Ishikawa (cell line): ENCODE results near the gene PLAAT3.

Experiments
- CEBPB ChIP-seq: IDR thresholded peaks from 2 replicates; pipeline ENCODE4 v1.6.1; 2012
- CREB1 ChIP-seq: IDR thresholded peaks from 2 replicates; pipeline ENCODE4 v1.6.1; 2012; ENCODE audit warnings: low read depth
- EGR1 ChIP-seq: IDR thresholded peaks from 2 replicates; pipeline ENCODE4 v1.6.1; 2012
- EP300 ChIP-seq: IDR thresholded peaks from 2 replicates; pipeline ENCODE4 v1.6.1; 2012; ENCODE audit warnings: borderline replicate concordance
- FOXM1 ChIP-seq: IDR thresholded peaks from 2 replicates; pipeline ENCODE4 v1.6.1; 2012; ENCODE audit warnings: low read depth, borderline replicate concordance
- MAX ChIP-seq: IDR thresholded peaks from 2 replicates; pipeline ENCODE4 v1.6.1; 2012
- NFIC ChIP-seq: IDR thresholded peaks from 2 replicates; pipeline ENCODE4 v1.6.1; 2012
- RAD21 ChIP-seq: IDR thresholded peaks from 2 replicates; pipeline ENCODE4 v1.6.1; 2012; ENCODE audit warnings: low read depth
- TAF1 ChIP-seq: IDR thresholded peaks from 2 replicates; pipeline ENCODE4 v1.6.1; 2012; ENCODE audit warnings: low read depth, mild to moderate bottlenecking
- TCF12 ChIP-seq: IDR thresholded peaks from 2 replicates; pipeline ENCODE4 v1.6.1; 2012; ENCODE audit warnings: low read depth
- TEAD4 ChIP-seq: IDR thresholded peaks from 2 replicates; pipeline ENCODE4 v1.6.1; 2012
- USF1 ChIP-seq: IDR thresholded peaks from 2 replicates; pipeline ENCODE4 v1.6.1; 2012
- YY1 ChIP-seq: IDR thresholded peaks from 2 replicates; pipeline ENCODE4 v1.6.1; 2012; ENCODE audit warnings: low read depth
- ZBTB7A ChIP-seq: IDR thresholded peaks from 2 replicates; pipeline ENCODE4 v1.6.1; 2012; ENCODE audit warnings: low read depth
- TF ChIP-seq, protein P1 (sequence below): IDR thresholded peaks from 2 replicates; pipeline ENCODE4 v1.6.1; 2012; ENCODE audit warnings: low read depth, mild to moderate bottlenecking

PLAAT3 gene

GRCh38 chr11:63599211-63600122, 14.8 kb downstream of the PLAAT3 start:
- TF ChIP-seq, protein P1, sequence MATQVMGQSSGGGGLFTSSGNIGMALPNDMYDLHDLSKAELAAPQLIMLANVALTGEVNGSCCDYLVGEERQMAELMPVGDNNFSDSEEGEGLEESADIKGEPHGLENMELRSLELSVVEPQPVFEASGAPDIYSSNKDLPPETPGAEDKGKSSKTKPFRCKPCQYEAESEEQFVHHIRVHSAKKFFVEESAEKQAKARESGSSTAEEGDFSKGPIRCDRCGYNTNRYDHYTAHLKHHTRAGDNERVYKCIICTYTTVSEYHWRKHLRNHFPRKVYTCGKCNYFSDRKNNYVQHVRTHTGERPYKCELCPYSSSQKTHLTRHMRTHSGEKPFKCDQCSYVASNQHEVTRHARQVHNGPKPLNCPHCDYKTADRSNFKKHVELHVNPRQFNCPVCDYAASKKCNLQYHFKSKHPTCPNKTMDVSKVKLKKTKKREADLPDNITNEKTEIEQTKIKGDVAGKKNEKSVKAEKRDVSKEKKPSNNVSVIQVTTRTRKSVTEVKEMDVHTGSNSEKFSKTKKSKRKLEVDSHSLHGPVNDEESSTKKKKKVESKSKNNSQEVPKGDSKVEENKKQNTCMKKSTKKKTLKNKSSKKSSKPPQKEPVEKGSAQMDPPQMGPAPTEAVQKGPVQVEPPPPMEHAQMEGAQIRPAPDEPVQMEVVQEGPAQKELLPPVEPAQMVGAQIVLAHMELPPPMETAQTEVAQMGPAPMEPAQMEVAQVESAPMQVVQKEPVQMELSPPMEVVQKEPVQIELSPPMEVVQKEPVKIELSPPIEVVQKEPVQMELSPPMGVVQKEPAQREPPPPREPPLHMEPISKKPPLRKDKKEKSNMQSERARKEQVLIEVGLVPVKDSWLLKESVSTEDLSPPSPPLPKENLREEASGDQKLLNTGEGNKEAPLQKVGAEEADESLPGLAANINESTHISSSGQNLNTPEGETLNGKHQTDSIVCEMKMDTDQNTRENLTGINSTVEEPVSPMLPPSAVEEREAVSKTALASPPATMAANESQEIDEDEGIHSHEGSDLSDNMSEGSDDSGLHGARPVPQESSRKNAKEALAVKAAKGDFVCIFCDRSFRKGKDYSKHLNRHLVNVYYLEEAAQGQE: no peak
- TF ChIP-seq RAD21 (no peak), CREB1 (no peak), YY1 (no peak), CEBPB (no peak), TCF12 (no peak), TAF1 (no peak), ZBTB7A (no peak), FOXM1 (no peak), MAX (no peak), TEAD4 (no peak), EP300 (no peak), USF1 (no peak), NFIC (no peak), EGR1 (no peak)

DNA sequence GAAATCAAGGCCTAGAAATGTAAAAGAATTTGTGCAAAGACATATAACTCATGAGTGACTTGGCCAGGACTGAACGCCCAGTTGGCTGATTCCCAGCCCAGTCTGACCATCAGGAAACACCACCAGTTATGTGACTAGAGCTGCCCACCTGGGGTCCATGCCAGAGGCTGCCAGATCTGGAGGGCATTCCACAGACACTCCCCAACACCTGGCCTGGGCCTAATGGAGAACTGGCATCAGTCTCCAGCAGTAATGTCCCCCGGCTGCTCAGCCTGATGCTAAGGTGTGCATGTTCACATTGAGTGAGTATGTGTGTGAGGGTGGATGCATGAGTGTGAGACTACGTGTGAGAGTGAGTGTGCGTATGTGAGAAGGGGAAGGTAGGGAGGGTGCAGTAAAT, 15.7 kb downstream of the PLAAT3 start:
- TF ChIP-seq YY1 (no peak), TEAD4 (no peak), EGR1 (no peak), RAD21 (no peak), USF1 (no peak), NFIC (no peak), ZBTB7A (no peak), EP300 (no peak), CREB1 (no peak), MAX (no peak), CEBPB (no peak), TAF1 (no peak), TCF12 (no peak), FOXM1 (no peak)
- TF ChIP-seq, protein P1: no peak

DNA sequence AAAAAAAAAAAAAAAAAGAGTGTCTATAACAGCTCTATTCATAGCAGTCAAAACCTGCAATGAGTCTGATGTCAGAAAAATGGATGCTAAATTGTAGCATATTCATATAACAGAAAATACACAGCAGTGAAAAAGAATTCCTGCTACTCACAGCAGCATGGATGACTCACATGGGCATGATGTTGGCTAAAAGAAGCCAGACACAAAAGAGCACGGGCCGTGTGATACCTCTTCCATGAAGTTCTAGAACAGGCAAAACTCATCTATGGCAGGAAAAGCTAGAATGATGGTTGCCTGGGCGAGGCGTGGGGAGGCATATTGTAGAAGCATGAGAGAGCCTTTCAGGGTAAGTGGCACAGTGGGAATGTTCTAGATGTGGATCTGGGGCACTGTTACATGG, 18.9 kb downstream of the PLAAT3 start:
- TF ChIP-seq YY1: no peak
- no peak for TF ChIP-seq RAD21
- no peak for TF ChIP-seq CEBPB
- no peak for TF ChIP-seq ZBTB7A
- no peak for TF ChIP-seq FOXM1
- TF ChIP-seq NFIC: no peak
- TF ChIP-seq USF1: no peak
- no peak for TF ChIP-seq TEAD4
- TF ChIP-seq EGR1: no peak
- TF ChIP-seq CREB1: no peak
- TF ChIP-seq EP300: no peak
- TF ChIP-seq, protein P1: no peak
- no peak for TF ChIP-seq MAX
- TF ChIP-seq TCF12: no peak
